HFF-Myc (cell line): ENCODE results near the gene CDC5L.

Source experiments
- DNase-seq: peaks from one replicate; pipeline ENCODE4 v3.0.0-alpha.2; 2011; ENCODE audit warnings: low read depth; ENCODE audit errors: extremely low read depth
- H3K4me3 ChIP-seq: replicated peaks from 2 replicates; pipeline ENCODE4 v1.5.1; 2011; ENCODE audit warnings: low read depth, mild to moderate bottlenecking, control low read depth, low read length
- CTCF ChIP-seq: IDR thresholded peaks from 2 replicates; pipeline ENCODE4 v1.5.1; 2012; ENCODE audit warnings: mild to moderate bottlenecking, low read depth, low read length, control low read depth; ENCODE audit errors: missing control alignments

Gene CDC5L

DNA sequence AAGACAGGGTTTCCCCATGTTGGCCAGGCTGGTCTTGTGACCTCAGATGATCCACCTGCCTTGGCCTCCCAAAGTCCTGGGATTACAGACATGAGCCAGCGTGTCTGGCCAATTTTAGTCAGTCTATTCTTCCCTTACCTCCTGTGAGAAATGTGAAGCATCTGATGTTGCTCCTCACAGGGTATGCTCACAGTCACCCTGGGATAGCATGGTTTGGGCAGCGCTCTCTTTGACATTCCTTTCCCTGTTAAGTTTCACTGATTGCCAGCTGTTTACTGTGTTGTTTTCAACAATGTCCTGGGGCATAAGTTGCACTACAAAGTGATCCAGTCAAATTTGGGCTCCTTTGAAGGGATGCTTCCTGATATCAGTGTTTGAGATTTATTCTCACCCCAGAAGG lies 13.1 kb downstream of the CDC5L start:
- no peak for DNase-seq
- no peak for TF ChIP-seq CTCF
- H3K4me3 ChIP-seq = no peak overlapping the region

- H3K4me3 ChIP-seq = no peak overlapping the region
- no peak for DNase-seq
These were observed 13.6 kb downstream of the CDC5L start for GRCh38 chr6:44401138-44401537.

DNA sequence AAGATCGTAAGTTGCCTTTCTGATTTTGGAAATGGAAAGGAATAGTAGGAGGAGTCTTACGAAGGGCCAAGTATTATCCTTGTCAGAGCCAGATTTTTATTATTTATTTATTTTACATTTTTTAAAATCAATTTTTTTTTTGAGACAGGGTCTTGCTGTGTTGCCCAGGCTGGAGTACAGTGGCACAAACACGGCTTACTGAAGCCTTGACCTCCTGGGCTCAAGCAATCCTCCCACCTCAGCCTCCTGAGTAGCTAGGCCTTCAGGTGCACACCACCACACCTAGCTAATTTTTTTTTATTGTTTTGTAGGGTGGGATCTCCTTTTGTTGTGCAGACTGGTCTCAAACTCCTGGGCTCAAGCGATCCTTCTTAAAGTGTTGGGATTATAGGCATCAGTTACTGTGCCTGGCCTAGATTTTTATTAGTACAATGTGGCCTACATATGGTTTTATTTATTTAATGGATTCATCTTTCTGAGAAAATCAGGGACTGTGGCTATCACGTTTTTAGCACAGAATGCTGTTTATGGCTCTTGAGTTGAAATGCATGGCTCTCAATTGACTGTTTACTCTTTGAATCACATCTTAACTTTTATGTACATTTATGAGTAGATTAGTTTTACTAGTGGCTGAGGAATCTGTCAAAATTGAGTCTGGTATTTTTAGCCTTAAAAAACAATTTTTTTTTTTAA lies 16.7 kb downstream of the CDC5L start:
- no peak overlapping the region for H3K4me3 ChIP-seq
- TF ChIP-seq CTCF = no peak
- peak; percentile 32 for DNase-seq

More at GRCh38 chr6:44401138-44401537, 13.6 kb downstream of the CDC5L start:
- TF ChIP-seq CTCF = no peak

GRCh38 chr6:44404715-44405099 lies 17.2 kb downstream of the CDC5L start:
- TF ChIP-seq CTCF = no peak
- no peak overlapping the region for H3K4me3 ChIP-seq
- no peak for DNase-seq

GRCh38 chr6:44407951-44408670 lies 20.6 kb downstream of the CDC5L start:
- no peak overlapping the region for H3K4me3 ChIP-seq
- TF ChIP-seq CTCF = no peak
- no peak for DNase-seq

- DNase-seq = no peak
- no peak for TF ChIP-seq CTCF
- H3K4me3 ChIP-seq = no peak overlapping the region
These were observed 21.8 kb downstream of the CDC5L start for GRCh38 chr6:44409207-44409794.
